ENCODE results near the gene CDKN2B.
A peak's percentile ranks its signal among the peaks of the same experiment; 100 is the strongest.
"Not testable (repeated sequence)": the region's sequence is repeated elsewhere in the genome, so short reads cannot be mapped to it uniquely, and the experiment has no call there.

The CDKN2B gene

DNA sequence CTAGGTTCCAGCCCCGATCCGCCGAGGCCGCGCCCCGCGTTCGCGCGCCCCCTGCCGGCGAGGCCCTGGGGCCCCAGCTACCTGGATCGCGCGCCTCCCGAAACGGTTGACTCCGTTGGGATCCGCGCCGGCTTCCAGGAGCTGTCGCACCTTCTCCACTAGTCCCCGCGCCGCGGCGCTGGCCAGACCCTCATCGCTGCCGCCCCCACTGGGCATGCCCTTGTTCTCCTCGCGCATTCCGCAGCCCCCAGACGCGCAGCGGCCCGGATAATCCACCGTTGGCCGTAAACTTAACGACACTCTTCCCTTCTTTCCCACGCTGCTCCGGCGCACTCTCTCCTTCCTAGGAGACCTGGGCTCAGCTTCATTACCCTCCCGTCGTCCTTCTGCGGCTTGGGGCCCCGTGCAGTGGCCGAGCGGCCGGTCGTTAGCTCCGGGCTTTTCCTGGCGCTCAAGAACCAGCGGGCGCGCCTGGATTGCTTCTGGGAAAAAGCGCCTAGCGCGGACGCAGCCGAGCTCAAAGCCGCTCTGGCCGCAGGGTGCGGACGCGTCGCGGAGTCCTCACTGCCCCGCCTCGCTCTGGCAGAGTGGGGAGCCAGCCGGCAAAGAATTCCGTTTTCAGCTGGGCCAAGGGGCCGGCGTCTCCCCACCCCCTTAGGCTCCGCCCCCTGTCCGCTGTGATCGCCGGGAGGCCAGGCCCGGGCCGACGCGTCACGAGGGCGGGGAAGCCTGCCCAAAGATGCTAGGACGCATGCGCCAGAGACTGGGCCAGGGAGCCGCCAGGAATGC lies at the start of gene CDKN2B:
Gene CDKN2B (minus strand): TSS at position 589 of the 789 bp plus-strand sequence. CDS start 352 bp downstream, at position 237.
- in situ Hi-C loops (cut with MboI; ENCODE audit: low pct_unique_long_range_greater_than_20kb, low sequenced_read_pairs), result loop anchor here (25.0 kb wide), 1 partner anchor 197 kb away; the partner anchor contains the start of gene MTAP
- peak; percentile 93 for DNase-seq

DNA sequence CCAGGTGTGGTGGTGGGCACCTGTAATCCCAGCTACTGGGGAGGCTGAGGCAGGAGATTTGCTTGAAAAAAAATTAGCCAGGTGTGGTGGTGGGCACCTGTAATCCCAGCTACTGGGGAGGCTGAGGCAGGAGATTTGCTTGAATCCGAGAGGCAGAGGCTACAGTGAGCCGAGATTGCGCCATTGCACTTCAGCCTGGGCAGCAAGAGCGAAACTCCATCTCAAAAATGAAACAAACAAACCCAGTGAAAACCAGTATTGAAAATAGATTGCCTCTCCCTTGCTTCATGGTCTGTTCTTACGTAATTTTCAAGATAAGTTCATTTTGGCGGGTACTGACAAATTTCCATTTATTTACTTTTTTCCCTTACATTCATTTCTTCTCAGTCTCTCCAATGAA lies 48.9 kb upstream of the CDKN2B start:
- in situ Hi-C loops (cut with MboI; ENCODE audit: low pct_unique_long_range_greater_than_20kb, low sequenced_read_pairs); DNase-seq: not testable (repeated sequence)

GRCh38 chr9:22056402-22056801 lies 47.3 kb upstream of the CDKN2B start:
- in situ Hi-C loops (cut with MboI; ENCODE audit: low pct_unique_long_range_greater_than_20kb, low sequenced_read_pairs), result no loop called here

DNA sequence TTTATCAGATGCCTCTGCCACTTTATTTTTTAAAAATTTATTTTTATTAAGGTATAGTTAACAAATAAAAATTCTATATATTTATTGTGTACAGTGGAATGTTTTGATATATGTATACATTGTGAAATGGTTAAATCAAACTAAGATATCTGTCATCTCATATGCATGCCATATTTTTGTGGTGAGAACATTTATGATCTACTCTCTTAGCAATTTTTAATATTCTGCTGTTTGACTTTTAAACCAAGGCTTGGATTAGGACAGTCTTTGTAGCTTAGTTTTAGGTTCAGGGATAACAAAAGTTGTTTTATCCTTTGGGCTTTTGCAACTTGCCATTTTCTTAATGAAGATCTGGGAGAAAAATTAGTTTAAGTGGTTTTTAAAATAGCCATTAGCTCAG lies 46.0 kb upstream of the CDKN2B start:
- DNase-seq, result no peak
- in situ Hi-C loops (cut with MboI; ENCODE audit: low pct_unique_long_range_greater_than_20kb, low sequenced_read_pairs), result no loop called here

More at GRCh38 chr9:22056402-22056801, 47.3 kb upstream of the CDKN2B start:
- DNase-seq, result no peak

DNA sequence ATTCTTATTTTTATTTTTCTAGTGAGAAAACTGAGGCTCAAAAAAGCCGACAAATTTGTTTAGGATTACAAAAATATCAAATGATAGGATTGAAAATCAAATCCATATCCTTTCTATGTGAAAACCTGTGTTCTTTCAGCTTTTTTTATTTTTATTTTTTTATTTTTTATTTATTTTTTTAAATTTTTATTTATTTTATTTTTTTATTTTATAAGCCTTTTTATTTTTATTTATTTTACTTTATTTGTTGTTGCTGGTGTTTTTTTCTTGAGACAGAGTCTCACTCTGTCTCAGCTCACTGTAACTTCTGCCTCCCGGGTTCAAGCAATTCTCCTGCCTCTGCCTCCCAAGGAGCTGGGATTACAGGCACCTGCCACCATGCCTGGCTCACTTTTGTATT lies 45.4 kb upstream of the CDKN2B start:
- DNase-seq, result no peak
- in situ Hi-C loops (cut with MboI; ENCODE audit: low pct_unique_long_range_greater_than_20kb, low sequenced_read_pairs), result no loop called here

- DNase-seq, result no peak
- in situ Hi-C loops (cut with MboI; ENCODE audit: low pct_unique_long_range_greater_than_20kb, low sequenced_read_pairs), result no loop called here
Observed at GRCh38 chr9:22054076-22054475, 45.0 kb upstream of the CDKN2B start.

GRCh38 chr9:22053178-22053577 lies 44.1 kb upstream of the CDKN2B start:
- DNase-seq, result peak; percentile 20
- in situ Hi-C loops (cut with MboI; ENCODE audit: low pct_unique_long_range_greater_than_20kb, low sequenced_read_pairs), result no loop called here

GRCh38 chr9:22052376-22052945 lies 43.4 kb upstream of the CDKN2B start:
- peak; percentile 42 for DNase-seq

GRCh38 chr9:22050924-22051323 lies 41.8 kb upstream of the CDKN2B start:
- DNase-seq, result peak; percentile 93

More at GRCh38 chr9:22052376-22052945, 43.4 kb upstream of the CDKN2B start:
- in situ Hi-C loops (cut with MboI; ENCODE audit: low pct_unique_long_range_greater_than_20kb, low sequenced_read_pairs), result no loop called here

DNA sequence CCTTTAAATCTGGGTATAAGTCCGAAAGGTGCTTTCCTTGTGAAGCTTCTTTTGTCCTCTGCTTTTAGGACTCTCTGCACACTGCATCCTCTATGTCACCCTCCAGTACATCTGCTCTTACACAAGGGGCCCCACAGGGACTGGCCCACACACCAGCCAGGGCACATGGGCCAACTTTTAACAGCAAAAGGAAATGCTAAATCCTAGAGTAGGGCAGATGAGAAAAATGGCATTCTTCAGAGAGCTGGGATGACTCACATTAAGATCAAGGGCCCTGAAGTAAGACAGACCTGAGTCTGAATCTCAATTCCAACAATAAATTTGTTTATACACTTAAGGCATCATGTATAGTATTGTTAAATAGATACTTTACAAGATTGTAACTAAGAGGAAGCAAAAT lies 40.3 kb upstream of the CDKN2B start:
- peak; percentile 21 for DNase-seq
- in situ Hi-C loops (cut with MboI; ENCODE audit: low pct_unique_long_range_greater_than_20kb, low sequenced_read_pairs), result no loop called here

More at GRCh38 chr9:22050924-22051323, 41.8 kb upstream of the CDKN2B start:
- in situ Hi-C loops (cut with MboI; ENCODE audit: low pct_unique_long_range_greater_than_20kb, low sequenced_read_pairs), result no loop called here

GRCh38 chr9:22047596-22047995 lies 38.5 kb upstream of the CDKN2B start:
- in situ Hi-C loops (cut with MboI; ENCODE audit: low pct_unique_long_range_greater_than_20kb, low sequenced_read_pairs), result no loop called here
- no peak for DNase-seq

GRCh38 chr9:22046243-22046885 lies 37.3 kb upstream of the CDKN2B start:
- no peak for DNase-seq
- in situ Hi-C loops (cut with MboI; ENCODE audit: low pct_unique_long_range_greater_than_20kb, low sequenced_read_pairs), result no loop called here

- no peak for DNase-seq
- in situ Hi-C loops (cut with MboI; ENCODE audit: low pct_unique_long_range_greater_than_20kb, low sequenced_read_pairs), result no loop called here
Observed at GRCh38 chr9:22045423-22045822, 36.3 kb upstream of the CDKN2B start.

DNA sequence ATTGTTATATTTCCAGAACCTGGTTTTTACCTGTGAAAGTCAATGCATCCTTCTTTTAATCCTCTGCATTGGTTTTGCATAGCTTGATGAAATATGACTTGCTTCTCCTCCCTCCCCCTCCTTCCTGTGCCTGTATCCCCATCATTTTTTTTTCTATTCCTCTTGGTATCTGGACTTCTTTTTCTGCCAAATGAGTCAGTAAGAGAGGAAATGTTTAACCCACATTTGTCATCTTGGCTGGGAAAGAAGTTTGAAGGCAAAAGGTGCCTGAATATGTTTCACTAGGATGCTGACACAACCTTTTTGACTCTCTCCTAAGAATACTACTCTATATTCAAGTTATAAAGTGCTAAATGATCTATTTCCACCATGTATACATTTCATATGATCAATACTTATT lies 35.5 kb upstream of the CDKN2B start:
- in situ Hi-C loops (cut with MboI; ENCODE audit: low pct_unique_long_range_greater_than_20kb, low sequenced_read_pairs), result no loop called here
- no peak for DNase-seq

DNA sequence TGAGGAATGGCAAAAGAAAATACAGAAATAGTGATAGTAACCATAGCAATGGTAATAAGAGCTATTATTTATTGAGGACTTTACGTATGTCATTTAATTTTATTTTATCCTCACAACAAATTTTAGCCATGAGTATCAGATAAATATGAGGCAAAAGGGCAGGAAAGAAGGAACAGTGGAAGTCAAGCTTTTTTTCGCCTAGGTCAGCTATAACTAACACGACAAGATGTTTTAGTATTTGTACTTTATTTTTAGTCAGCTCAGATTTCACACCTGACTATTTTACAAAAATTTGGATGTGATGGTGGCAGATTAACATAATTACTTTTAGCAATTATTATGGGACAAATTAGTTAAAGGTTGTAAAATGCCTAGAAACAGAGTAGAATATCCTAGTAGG lies 34.8 kb upstream of the CDKN2B start:
- in situ Hi-C loops (cut with MboI; ENCODE audit: low pct_unique_long_range_greater_than_20kb, low sequenced_read_pairs), result no loop called here
- DNase-seq, result no peak

GRCh38 chr9:22041775-22042174 lies 32.7 kb upstream of the CDKN2B start:
- no peak for DNase-seq
- in situ Hi-C loops (cut with MboI; ENCODE audit: low pct_unique_long_range_greater_than_20kb, low sequenced_read_pairs), result no loop called here

DNA sequence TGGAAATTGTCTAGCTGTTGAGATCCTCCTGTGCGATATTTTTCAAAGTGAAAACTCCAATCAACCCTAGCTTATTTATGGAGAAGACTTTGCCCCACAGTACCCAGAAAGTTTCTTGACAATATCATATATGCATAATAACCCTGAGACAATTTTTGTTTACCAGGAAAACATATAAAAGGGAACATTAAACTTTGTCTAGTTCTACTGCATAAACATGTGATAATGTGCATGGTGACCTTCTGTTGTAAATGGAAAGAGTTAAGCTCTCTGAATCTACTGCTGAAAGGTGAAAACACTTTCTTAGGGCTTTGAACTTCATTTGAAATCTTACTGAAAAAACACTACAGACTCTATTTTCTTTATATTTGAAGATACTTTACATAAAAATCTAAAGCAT lies 32.2 kb upstream of the CDKN2B start:
- in situ Hi-C loops (cut with MboI; ENCODE audit: low pct_unique_long_range_greater_than_20kb, low sequenced_read_pairs), result no loop called here

DNA sequence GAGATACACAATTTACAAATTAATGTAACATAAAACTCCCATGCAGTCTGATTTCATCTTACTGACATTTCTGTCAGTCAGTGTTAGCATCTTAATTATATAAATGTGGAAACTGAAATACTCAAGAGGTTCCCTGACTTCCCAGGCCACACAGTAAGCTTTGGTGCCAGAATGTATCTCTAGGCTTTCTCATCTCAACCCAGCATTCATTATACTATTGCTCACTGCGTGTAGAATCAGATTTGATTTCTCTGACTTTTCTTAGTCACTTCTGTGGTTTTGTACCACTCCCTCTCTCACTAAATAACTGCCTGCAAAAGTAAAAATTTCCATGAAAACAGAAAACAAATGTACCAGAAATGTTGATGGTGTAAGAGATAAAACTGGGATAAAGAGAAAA lies 31.7 kb upstream of the CDKN2B start:
- in situ Hi-C loops (cut with MboI; ENCODE audit: low pct_unique_long_range_greater_than_20kb, low sequenced_read_pairs), result no loop called here
- no peak for DNase-seq

More for the DNA sequence above, 32.2 kb upstream of the CDKN2B start:
- no peak for DNase-seq

GRCh38 chr9:22039258-22039657 lies 30.2 kb upstream of the CDKN2B start:
- no peak for DNase-seq
- in situ Hi-C loops (cut with MboI; ENCODE audit: low pct_unique_long_range_greater_than_20kb, low sequenced_read_pairs), result no loop called here

All from KBM-7 (cell line).